ENCODE results near the gene PSMD1. TPM values are rescaled to one million over a fixed set of nuclear protein-coding genes. Genes with fewer than 3 reads are reported as not detected.

Gene PSMD1
- total RNA-seq, 4 donors from 2014 or later = 47.9 to 79.3 (median 61.9) TPM

DNA sequence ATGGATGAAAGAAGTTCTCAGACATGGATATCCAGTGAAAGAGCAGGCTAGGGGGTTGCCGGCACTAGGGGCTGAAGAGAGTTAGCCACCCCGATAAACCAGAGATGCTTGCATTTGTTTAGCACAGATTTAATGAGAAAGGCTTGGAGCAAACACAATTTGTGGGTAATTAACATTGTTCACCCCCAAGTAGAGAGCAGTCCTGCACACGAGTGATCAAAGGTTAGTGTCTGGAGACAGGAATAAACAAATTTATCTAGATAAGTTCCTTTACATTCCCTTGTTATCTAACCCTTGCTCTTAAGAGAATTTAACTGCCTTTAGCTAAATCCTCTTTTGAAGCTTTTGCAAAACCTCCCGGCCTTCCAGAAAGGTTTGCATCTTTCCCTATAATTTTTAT is 44.3 kb downstream of the PSMD1 start:
- Histone ChIP-seq H3K27ac (no peak overlapping the region), H3K9me3 (peaks cover 0 to 32% (median 7%) of the 10 kb centered on the region in 4 donors)
- TF ChIP-seq, protein P1, sequence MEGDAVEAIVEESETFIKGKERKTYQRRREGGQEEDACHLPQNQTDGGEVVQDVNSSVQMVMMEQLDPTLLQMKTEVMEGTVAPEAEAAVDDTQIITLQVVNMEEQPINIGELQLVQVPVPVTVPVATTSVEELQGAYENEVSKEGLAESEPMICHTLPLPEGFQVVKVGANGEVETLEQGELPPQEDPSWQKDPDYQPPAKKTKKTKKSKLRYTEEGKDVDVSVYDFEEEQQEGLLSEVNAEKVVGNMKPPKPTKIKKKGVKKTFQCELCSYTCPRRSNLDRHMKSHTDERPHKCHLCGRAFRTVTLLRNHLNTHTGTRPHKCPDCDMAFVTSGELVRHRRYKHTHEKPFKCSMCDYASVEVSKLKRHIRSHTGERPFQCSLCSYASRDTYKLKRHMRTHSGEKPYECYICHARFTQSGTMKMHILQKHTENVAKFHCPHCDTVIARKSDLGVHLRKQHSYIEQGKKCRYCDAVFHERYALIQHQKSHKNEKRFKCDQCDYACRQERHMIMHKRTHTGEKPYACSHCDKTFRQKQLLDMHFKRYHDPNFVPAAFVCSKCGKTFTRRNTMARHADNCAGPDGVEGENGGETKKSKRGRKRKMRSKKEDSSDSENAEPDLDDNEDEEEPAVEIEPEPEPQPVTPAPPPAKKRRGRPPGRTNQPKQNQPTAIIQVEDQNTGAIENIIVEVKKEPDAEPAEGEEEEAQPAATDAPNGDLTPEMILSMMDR (IDR thresholded peaks at IDR 0.05) = no peak
- TF ChIP-seq POLR2A (IDR thresholded peaks at IDR 0.05) (no peak), EP300 (IDR thresholded peaks at IDR 0.05) (no peak)

DNA sequence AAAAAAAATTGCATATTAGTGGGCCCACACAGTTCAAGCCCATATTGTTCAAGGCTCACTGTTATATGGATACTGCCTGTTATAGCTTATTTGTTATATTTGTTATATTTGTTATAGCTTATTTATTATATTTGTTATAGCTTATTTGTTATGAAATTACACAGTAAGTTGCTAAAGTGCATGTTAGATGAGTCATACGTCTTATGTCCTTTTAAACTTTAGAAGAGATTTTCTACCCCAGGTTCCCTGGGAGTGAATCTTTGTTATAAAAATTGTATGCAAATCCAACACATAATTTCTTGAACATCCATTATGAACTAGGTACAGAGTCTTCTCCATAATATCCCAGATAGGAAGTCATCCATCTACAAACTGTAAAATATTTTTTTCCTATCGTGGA is 46.1 kb downstream of the PSMD1 start:
- Histone ChIP-seq H3K36me3 (peaks cover 0 to 39% (median 0%) of the 10 kb centered on the region in 3 donors), H3K27me3 (no peaks in the 10 kb centered on the region), H3K4me3 (no peak overlapping the region), H3K27ac (no peak overlapping the region), H3K4me1 (peaks cover 0 to 11% (median 0%) of the 10 kb centered on the region in 4 donors), H3K9me3 (peaks cover 0 to 32% (median 7%) of the 10 kb centered on the region in 4 donors)
- no peak for DNase-seq (ENCODE audit: low spot score in 2 of 2)
- WGBS, 2 donors = 86% methylated on average over 2 of the region's 2 CpGs
- TF ChIP-seq, protein P1 (IDR thresholded peaks at IDR 0.05) = no peak
- TF ChIP-seq POLR2A (IDR thresholded peaks at IDR 0.05) (no peak), EP300 (IDR thresholded peaks at IDR 0.05) (no peak)

More for the DNA sequence above, 44.3 kb downstream of the PSMD1 start:
- Histone ChIP-seq H3K27me3 (no peaks in the 10 kb centered on the region), H3K4me1 (peaks cover 0 to 11% (median 0%) of the 10 kb centered on the region in 4 donors), H3K36me3 (peaks cover 0 to 57% (median 0%) of the 10 kb centered on the region in 3 donors), H3K4me3 (no peak overlapping the region)
- 95 to 96% methylated on average over 4 of the region's 4 CpGs for WGBS, 2 donors
- DNase-seq (ENCODE audit: low spot score in 2 of 2) = no peak

DNA sequence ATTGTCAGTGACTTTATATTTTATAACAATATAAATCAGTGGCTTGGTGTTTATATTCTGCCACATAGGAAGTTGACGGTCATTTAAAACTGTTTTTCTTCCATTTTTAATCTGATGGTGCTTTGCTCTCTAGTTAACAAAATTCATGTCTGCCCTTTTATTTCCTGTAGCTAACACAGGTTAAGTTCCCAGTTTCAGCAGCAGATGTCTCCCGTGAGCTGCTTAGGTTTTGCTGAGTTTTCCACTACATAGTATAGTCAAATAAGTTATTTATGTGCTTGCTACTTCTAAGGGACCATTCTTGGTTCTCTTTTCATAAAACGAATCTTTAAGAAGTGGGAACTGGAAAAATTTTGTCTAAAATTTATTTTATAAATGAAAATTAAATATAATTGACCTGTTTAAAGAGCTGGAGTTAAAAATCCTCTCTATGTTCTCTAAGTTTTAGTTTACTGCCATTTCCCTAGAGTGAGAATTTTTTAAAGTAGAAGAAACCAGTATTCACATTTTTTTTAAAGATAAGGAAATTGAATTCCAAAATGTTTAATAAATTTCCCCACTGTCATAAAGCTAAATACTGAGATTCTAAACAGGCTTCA is 47.5 kb downstream of the PSMD1 start:
- WGBS, 2 donors = 10 to 14% methylated on average over 3 of the region's 3 CpGs
- TF ChIP-seq, protein P1 (IDR thresholded peaks at IDR 0.05) = peak; percentile 72 to 85 (median 79)
- no peak for TF ChIP-seq EP300 (IDR thresholded peaks at IDR 0.05)

DNA sequence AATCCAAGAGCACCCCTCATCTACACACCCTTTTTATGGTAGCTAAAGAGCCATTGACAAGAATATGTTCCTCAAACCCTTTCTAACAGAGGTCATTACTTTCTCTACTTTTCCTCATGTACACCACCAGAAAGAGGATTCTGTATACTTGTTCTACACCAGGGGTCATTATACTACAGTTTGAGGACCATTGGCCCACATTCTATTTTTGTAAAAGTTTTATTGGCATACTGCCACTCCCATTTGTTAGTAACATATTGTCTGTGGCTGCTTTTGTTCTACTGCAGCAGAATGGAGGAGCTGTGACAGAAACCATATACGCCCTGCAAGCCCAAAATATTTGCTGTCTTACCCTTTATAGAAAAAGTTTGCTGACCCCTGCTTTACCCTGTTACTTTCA is 53.9 kb downstream of the PSMD1 start:
- TF ChIP-seq EP300 (IDR thresholded peaks at IDR 0.05) = no peak
- TF ChIP-seq, protein P1 (IDR thresholded peaks at IDR 0.05) = no peak
- no peak for TF ChIP-seq POLR2A (IDR thresholded peaks at IDR 0.05)
- H3K4me3 ChIP-seq = no peak overlapping the region
- WGBS, 2 donors = 20 to 56% methylated on average over 1 of the region's 1 CpG
- no peak for DNase-seq (ENCODE audit: low spot score in 2 of 2)
- no peak overlapping the region for H3K27ac ChIP-seq
- no peaks in the 10 kb centered on the region for H3K27me3 ChIP-seq
- peaks cover 0 to 17% (median 0%) of the 10 kb centered on the region in 3 donors for H3K36me3 ChIP-seq
- H3K4me1 ChIP-seq = peaks cover 0 to 23% (median 10%) of the 10 kb centered on the region in 4 donors
- H3K9me3 ChIP-seq = no peaks in the 10 kb centered on the region

More for the DNA sequence above, 47.5 kb downstream of the PSMD1 start:
- Histone ChIP-seq H3K4me3 (no peak overlapping the region), H3K36me3 (peaks cover 0 to 34% (median 0%) of the 10 kb centered on the region in 3 donors), H3K9me3 (peaks cover 0 to 18% (median 4%) of the 10 kb centered on the region in 4 donors), H3K27me3 (no peaks in the 10 kb centered on the region), H3K27ac (no peak overlapping the region), H3K4me1 (peaks cover 0 to 11% (median 0%) of the 10 kb centered on the region in 4 donors)
- peak; percentile 57 to 88 for DNase-seq (ENCODE audit: low spot score in 2 of 2)

DNA sequence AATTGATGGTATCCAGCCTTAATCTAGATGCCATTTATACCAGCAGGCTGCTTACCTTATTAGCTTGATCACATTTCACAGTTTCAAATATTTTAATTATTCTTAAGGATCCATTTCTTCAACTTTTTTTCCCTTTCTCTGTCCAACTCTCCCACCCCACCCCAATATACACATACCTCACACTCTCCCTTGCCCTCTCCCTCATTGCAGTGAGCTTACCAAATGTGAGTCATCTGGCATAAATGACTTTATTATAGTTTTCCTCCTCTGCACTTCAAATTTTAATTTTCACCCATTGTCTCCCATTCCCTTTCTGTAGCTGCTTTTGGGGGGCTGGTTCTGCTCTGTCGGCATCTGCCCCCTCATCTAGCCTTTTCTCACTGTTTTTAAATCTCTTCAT is 55.3 kb downstream of the PSMD1 start:
- Histone ChIP-seq H3K9me3 (no peaks in the 10 kb centered on the region), H3K27ac (no peak overlapping the region), H3K27me3 (no peaks in the 10 kb centered on the region), H3K36me3 (peaks cover 0 to 17% (median 0%) of the 10 kb centered on the region in 3 donors), H3K4me3 (no peak overlapping the region), H3K4me1 (peaks cover 0 to 23% (median 10%) of the 10 kb centered on the region in 4 donors)
- 44 to 49% methylated on average over 1 of the region's 1 CpG for WGBS, 2 donors
- TF ChIP-seq EP300 (IDR thresholded peaks at IDR 0.05) = no peak
- no peak for TF ChIP-seq POLR2A (IDR thresholded peaks at IDR 0.05)
- TF ChIP-seq, protein P1 (IDR thresholded peaks at IDR 0.05) = no peak
- DNase-seq (ENCODE audit: low spot score in 2 of 2) = no peak
